GM21515 (cell line): ENCODE results near the gene TRIM22.

Experiments
- ATAC-seq: cut with Tn5 transposase; IDR thresholded peaks from one replicate; pipeline ENCODE4 v1.9.1; 2021; ENCODE audit not compliant: unreplicated experiment

TRIM22 gene

GRCh38 chr11:5737670-5738392 lies 48.2 kb downstream of the TRIM22 start:
- ATAC-seq: no peak

- no peak for ATAC-seq
Observed at GRCh38 chr11:5738431-5738830, 48.8 kb downstream of the TRIM22 start.

GRCh38 chr11:5746614-5747013 lies 57.0 kb downstream of the TRIM22 start:
- no peak for ATAC-seq

GRCh38 chr11:5749836-5750235 lies 60.2 kb downstream of the TRIM22 start:
- ATAC-seq: no peak

GRCh38 chr11:5753943-5754342 lies 64.4 kb downstream of the TRIM22 start, which contains the start of gene OR52N4:
TSS of gene OR52N4 (plus strand) at chr11:5754243. CDS start at chr11:5754741, 498 bp downstream.
- ATAC-seq: no peak
